OCI-LY1 (cell line): ENCODE results near the gene FHOD3.

Experiments used
- H2AFZ ChIP-seq: fragments of 200-600 bp; sonication (generic), shearing (Covaris generic); 2 replicates; pipeline ENCODE4 v1.6.0; 2014; ENCODE audit warnings: antibody characterized with exemption, mild to moderate bottlenecking, low read length
- H3F3A ChIP-seq: fragments of 200-600 bp; sonication (generic), shearing (Covaris generic); 2 replicates; pipeline ENCODE4 v1.6.0; 2014; ENCODE audit warnings: mild to moderate bottlenecking, antibody characterized with exemption, low read length, moderate library complexity; ENCODE audit not compliant: insufficient read depth
- H3K27ac ChIP-seq: fragments of 200-600 bp; sonication (generic); 2 replicates; pipeline ENCODE4 v1.5.1; 2014; ENCODE audit warnings: low read length, mixed run types, mild to moderate bottlenecking, low read depth; ENCODE audit not compliant: poor library complexity, severe bottlenecking
- H3K27me3 ChIP-seq: fragments of 200-600 bp; sonication (generic); 2 replicates; pipeline ENCODE4 v1.6.0; 2014; ENCODE audit warnings: antibody characterized with exemption, mild to moderate bottlenecking, low read length, moderate library complexity; ENCODE audit not compliant: insufficient read depth
- H3K36me3 ChIP-seq: fragments of 200-600 bp; sonication (generic); 2 replicates; pipeline ENCODE4 v1.6.1; 2014; ENCODE audit warnings: mild to moderate bottlenecking, antibody characterized with exemption, low read length, moderate library complexity, mixed read lengths; ENCODE audit not compliant: insufficient read depth
- H3K4me1 ChIP-seq: fragments of 200-600 bp; sonication (generic); 2 replicates; pipeline ENCODE4 v1.5.1; 2014; ENCODE audit warnings: mild to moderate bottlenecking, low read length, moderate library complexity; ENCODE audit not compliant: insufficient read depth, severe bottlenecking
- H3K4me2 ChIP-seq: fragments of 200-600 bp; sonication (generic), shearing (Covaris generic); 2 replicates; pipeline ENCODE4 v1.6.1; 2014; ENCODE audit warnings: low read length
- H3K4me3 ChIP-seq: fragments of 200-600 bp; sonication (generic); 2 replicates; pipeline ENCODE4 v1.5.1; 2014; ENCODE audit warnings: low read length, low read depth, mild to moderate bottlenecking, mixed read lengths; ENCODE audit not compliant: poor library complexity, severe bottlenecking
- H3K79me2 ChIP-seq: fragments of 200-600 bp; shearing (Covaris generic); 2 replicates; pipeline ENCODE4 v1.6.1; 2016; ENCODE audit warnings: mixed run types, low read length, mixed read lengths; ENCODE audit not compliant: insufficient read depth
- H3K9ac ChIP-seq: fragments of 200-600 bp; sonication (generic), shearing (Covaris generic); 2 replicates; pipeline ENCODE4 v1.6.1; 2014; ENCODE audit warnings: mild to moderate bottlenecking, low read length, mixed read lengths
- H3K9me2 ChIP-seq: fragments of 200-600 bp; sonication (generic), shearing (Covaris generic); 2 replicates; pipeline ENCODE4 v1.6.1; 2014; ENCODE audit warnings: low read depth, mild to moderate bottlenecking, low read length, mixed read lengths
- H3K9me3 ChIP-seq: fragments of 200-600 bp; shearing (Covaris generic); 2 replicates; pipeline ENCODE4 v1.6.1; 2014; ENCODE audit warnings: low read length, mixed read lengths
- H4K20me1 ChIP-seq: fragments of 200-600 bp; sonication (generic), shearing (Covaris generic); 2 replicates; pipeline ENCODE4 v1.6.0; 2016; ENCODE audit warnings: mild to moderate bottlenecking, low read length; ENCODE audit not compliant: insufficient read depth
- CTCF ChIP-seq: fragments of 200-600 bp; sonication (generic), shearing (Covaris generic); IDR thresholded peaks from 2 replicates; pipeline ENCODE4 v1.5.1; 2017; ENCODE audit warnings: mild to moderate bottlenecking, antibody characterized with exemption, low read length, moderate library complexity, mixed read lengths
- EZH2 ChIP-seq: fragments of 200-600 bp; sonication (generic), shearing (Covaris generic); IDR thresholded peaks from 2 replicates; pipeline ENCODE4 v1.8.0; 2017; ENCODE audit warnings: borderline replicate concordance, mixed run types, mild to moderate bottlenecking, antibody characterized with exemption, low read length, moderate library complexity, mixed read lengths

FHOD3 gene

GRCh38 chr18:36613810-36614209 is 316.3 kb downstream of the FHOD3 start:
- H3K9me2 ChIP-seq: no peaks in the 10 kb centered on the region
- no peaks in the 10 kb centered on the region for H3K36me3 ChIP-seq
- no peaks in the 10 kb centered on the region for H3K9me3 ChIP-seq
- H3K79me2 ChIP-seq: no peaks in the 10 kb centered on the region
- no peak overlapping the region for H3K4me3 ChIP-seq
- H3K27ac ChIP-seq: no peak overlapping the region
- no peaks in the 10 kb centered on the region for H4K20me1 ChIP-seq
- TF ChIP-seq CTCF: no peak
- TF ChIP-seq EZH2: no peak
- H3F3A ChIP-seq: no peaks in the 10 kb centered on the region
- H3K4me2 ChIP-seq: no peak overlapping the region
- H3K9ac ChIP-seq: no peak overlapping the region
- no peaks in the 10 kb centered on the region for H3K27me3 ChIP-seq
- H2AFZ ChIP-seq: no peak overlapping the region
- H3K4me1 ChIP-seq: no peaks in the 10 kb centered on the region

- no peak overlapping the region for H2AFZ ChIP-seq
- H3K9me3 ChIP-seq: no peaks in the 10 kb centered on the region
- H3K4me1 ChIP-seq: no peaks in the 10 kb centered on the region
- no peaks in the 10 kb centered on the region for H4K20me1 ChIP-seq
- H3K27ac ChIP-seq: no peak overlapping the region
- H3K9me2 ChIP-seq: no peaks in the 10 kb centered on the region
- H3K79me2 ChIP-seq: no peaks in the 10 kb centered on the region
- no peak for TF ChIP-seq EZH2
- H3K9ac ChIP-seq: no peak overlapping the region
- no peaks in the 10 kb centered on the region for H3K27me3 ChIP-seq
- H3F3A ChIP-seq: no peaks in the 10 kb centered on the region
- H3K4me2 ChIP-seq: no peak overlapping the region
- no peak overlapping the region for H3K4me3 ChIP-seq
- no peaks in the 10 kb centered on the region for H3K36me3 ChIP-seq
These were observed 323.3 kb downstream of the FHOD3 start for GRCh38 chr18:36620788-36621187.

GRCh38 chr18:36622610-36623009 is 325.1 kb downstream of the FHOD3 start:
- no peaks in the 10 kb centered on the region for H3K9me3 ChIP-seq
- H4K20me1 ChIP-seq: no peaks in the 10 kb centered on the region
- H3K27ac ChIP-seq: no peak overlapping the region
- no peaks in the 10 kb centered on the region for H3K27me3 ChIP-seq
- no peaks in the 10 kb centered on the region for H3K9me2 ChIP-seq
- TF ChIP-seq CTCF (no peak), EZH2 (no peak)
- no peaks in the 10 kb centered on the region for H3F3A ChIP-seq
- H2AFZ ChIP-seq: no peak overlapping the region
- no peak overlapping the region for H3K4me3 ChIP-seq
- no peak overlapping the region for H3K4me2 ChIP-seq
- H3K36me3 ChIP-seq: no peaks in the 10 kb centered on the region
- H3K9ac ChIP-seq: no peak overlapping the region
- no peaks in the 10 kb centered on the region for H3K4me1 ChIP-seq
- H3K79me2 ChIP-seq: no peaks in the 10 kb centered on the region

GRCh38 chr18:36623091-36623490 is 325.6 kb downstream of the FHOD3 start:
- Histone ChIP-seq H3K9ac (no peak overlapping the region), H3K79me2 (no peaks in the 10 kb centered on the region), H3K9me2 (no peaks in the 10 kb centered on the region), H3F3A (no peaks in the 10 kb centered on the region), H3K4me2 (no peak overlapping the region), H3K9me3 (no peaks in the 10 kb centered on the region), H3K4me1 (no peaks in the 10 kb centered on the region), H3K27me3 (no peaks in the 10 kb centered on the region), H3K4me3 (no peak overlapping the region), H3K27ac (no peak overlapping the region), H4K20me1 (no peaks in the 10 kb centered on the region), H3K36me3 (no peaks in the 10 kb centered on the region), H2AFZ (no peak overlapping the region)
- TF ChIP-seq EZH2: no peak
